Spinal cord (tissue), 10 donors: Measurements from ENCODE around the gene BOK. TPM values are rescaled to one million over a fixed set of nuclear protein-coding genes. Genes with fewer than 3 reads are reported as not detected.

Experiments used
- DNase-seq, 6 donors: peaks; one replicate each; pipeline versions ENCODE4 v3.0.0 to v3.0.0-alpha.2; 2013 to 2015; ENCODE audit warnings: low spot score in 6 of 6, low read depth in 4 of 6
- H3K27ac ChIP-seq: one replicate; pipeline ENCODE4 v1.5.1; 2013; ENCODE audit warnings: low read depth, low read length, control low read depth
- H3K27me3 ChIP-seq: one replicate; pipeline ENCODE4 v1.6.1; 2013; ENCODE audit warnings: low read length; ENCODE audit not compliant: control insufficient read depth, insufficient read depth
- H3K36me3 ChIP-seq: one replicate; pipeline ENCODE4 v1.6.1; 2013; ENCODE audit warnings: low read length; ENCODE audit not compliant: control insufficient read depth, insufficient read depth
- H3K4me1 ChIP-seq: one replicate; pipeline ENCODE4 v1.6.1; 2013; ENCODE audit warnings: low read length; ENCODE audit not compliant: control insufficient read depth, insufficient read depth
- H3K4me3 ChIP-seq: one replicate; pipeline ENCODE4 v1.5.1; 2013; ENCODE audit warnings: low read depth, low read length, control low read depth
- H3K9me3 ChIP-seq: one replicate; pipeline ENCODE4 v1.6.1; 2013; ENCODE audit warnings: low read length; ENCODE audit not compliant: control insufficient read depth, insufficient read depth
- WGBS: methylation state at CpG from one replicate; pipeline ENCODE4 v1.1.5; 2013; ENCODE audit warnings: missing lambda C conversion rate; ENCODE audit not compliant: insufficient coverage; 5-methylcytosine and 5-hydroxymethylcytosine counted together
- polyA plus RNA-seq, 2 donors: library from polyadenylated mRNA; unstranded; fragments of 120-200 nt; gene quantifications; one replicate each; pipeline ENCODE4 v1.2.1, GENCODE V29; 2013; ENCODE audit not compliant: insufficient read length in 2 of 2
- total RNA-seq, 2 donors: library from RNA; depleted of rRNA in 1 of 2; stranded (reverse); fragments of 120-200 nt in 1 of 2; fragments of >200 nt in 1 of 2; gene quantifications; one replicate each; pipeline versions ENCODE4 v1.2.3 to v1.2.4, GENCODE V29; 2013 to 2014
- donor health status: healthy.

The BOK gene
- total and polyA plus RNA-seq, 4 donors, result 15.5 to 52.7 (median 37.3) TPM

GRCh38 chr2:241545523-241546473 lies 12.7 kb upstream of the BOK start:
- DNase-seq, result no peak
- Histone ChIP-seq H3K4me3 (no peak overlapping the region), H3K36me3 (no peaks in the 10 kb centered on the region), H3K9me3 (no peaks in the 10 kb centered on the region), H3K27ac (no peak overlapping the region), H3K4me1 (peaks cover 19% of the 10 kb centered on the region), H3K27me3 (peaks cover 14% of the 10 kb centered on the region)
- WGBS, result 93% methylated on average over 6 of the region's 12 CpGs

GRCh38 chr2:241546771-241547498 lies 11.6 kb upstream of the BOK start:
- peak in 2 of 6 donors; percentile 46 to 70 for DNase-seq
- Histone ChIP-seq H3K27ac (no peak overlapping the region), H3K36me3 (no peaks in the 10 kb centered on the region), H3K4me3 (no peak overlapping the region), H3K9me3 (no peaks in the 10 kb centered on the region), H3K4me1 (peaks cover 9% of the 10 kb centered on the region), H3K27me3 (peaks cover 8% of the 10 kb centered on the region)
- WGBS, result 17% methylated on average over 21 of the region's 25 CpGs

- Histone ChIP-seq H3K27me3 (no peaks in the 10 kb centered on the region), H3K4me1 (peaks cover 9% of the 10 kb centered on the region), H3K27ac (no peak overlapping the region), H3K9me3 (no peaks in the 10 kb centered on the region), H3K4me3 (no peak overlapping the region), H3K36me3 (no peaks in the 10 kb centered on the region)
- no peak for DNase-seq
- WGBS, result 89% methylated on average over 12 of the region's 16 CpGs
These were observed 10.6 kb upstream of the BOK start for GRCh38 chr2:241547781-241548450.

GRCh38 chr2:241548451-241548835 lies 10.1 kb upstream of the BOK start:
- Histone ChIP-seq H3K9me3 (no peaks in the 10 kb centered on the region), H3K27ac (no peak overlapping the region), H3K36me3 (no peaks in the 10 kb centered on the region), H3K4me3 (no peak overlapping the region), H3K27me3 (no peaks in the 10 kb centered on the region), H3K4me1 (peaks cover 9% of the 10 kb centered on the region)
- no peak for DNase-seq
- 68% methylated on average over 2 of the region's 3 CpGs for WGBS

- Histone ChIP-seq H3K9me3 (no peaks in the 10 kb centered on the region), H3K27me3 (no peaks in the 10 kb centered on the region), H3K36me3 (no peaks in the 10 kb centered on the region), H3K4me1 (peaks cover 9% of the 10 kb centered on the region), H3K27ac (no peak overlapping the region), H3K4me3 (no peak overlapping the region)
- WGBS, result 69% methylated on average over 10 of the region's 21 CpGs
- DNase-seq, result no peak
These were observed 7.6 kb upstream of the BOK start for GRCh38 chr2:241550616-241551580.

- H3K4me3 ChIP-seq, result no peak overlapping the region
- peaks cover 3% of the 10 kb centered on the region for H3K9me3 ChIP-seq
- 90% methylated on average over 11 of the region's 12 CpGs for WGBS
- no peak for DNase-seq
- peaks cover 8% of the 10 kb centered on the region for H3K4me1 ChIP-seq
- no peak overlapping the region for H3K27ac ChIP-seq
- no peaks in the 10 kb centered on the region for H3K27me3 ChIP-seq
- no peaks in the 10 kb centered on the region for H3K36me3 ChIP-seq
These were observed 6.9 kb upstream of the BOK start for GRCh38 chr2:241551599-241551997.

GRCh38 chr2:241551998-241552737 lies 6.4 kb upstream of the BOK start:
- Histone ChIP-seq H3K9me3 (peaks cover 4% of the 10 kb centered on the region), H3K4me3 (no peak overlapping the region), H3K4me1 (peaks cover 2% of the 10 kb centered on the region), H3K27me3 (no peaks in the 10 kb centered on the region), H3K36me3 (no peaks in the 10 kb centered on the region), H3K27ac (no peak overlapping the region)
- DNase-seq, result no peak
- 86% methylated on average over 33 of the region's 33 CpGs for WGBS

GRCh38 chr2:241553512-241553830 lies 5.1 kb upstream of the BOK start:
- Histone ChIP-seq H3K4me3 (no peak overlapping the region), H3K36me3 (no peaks in the 10 kb centered on the region), H3K9me3 (peaks cover 4% of the 10 kb centered on the region), H3K4me1 (peaks cover 3% of the 10 kb centered on the region), H3K27me3 (peaks cover 3% of the 10 kb centered on the region), H3K27ac (no peak overlapping the region)
- 87% methylated on average over 4 of the region's 12 CpGs for WGBS
- no peak for DNase-seq
